GM10266 (cell line): ENCODE results near the gene ABHD6.
"Not testable (repeated sequence)": the region's sequence is repeated elsewhere in the genome, so short reads cannot be mapped to it uniquely, and the experiment has no call there.

Source experiments
- DNase-seq: peaks from one replicate; pipeline ENCODE4 v3.0.0; 2012; ENCODE audit errors: extremely low spot score
- TF ChIP-seq, protein P1 (sequence below): IDR thresholded peaks from 2 replicates; pipeline ENCODE4 v1.5.1; 2012; ENCODE audit warnings: mild to moderate bottlenecking, low read depth; ENCODE audit not compliant: control insufficient read depth, insufficient read depth; ENCODE audit errors: missing control alignments

Gene ABHD6

GRCh38 chr3:58287354-58287753, 49.8 kb downstream of the ABHD6 start:
- TF ChIP-seq, protein P1, sequence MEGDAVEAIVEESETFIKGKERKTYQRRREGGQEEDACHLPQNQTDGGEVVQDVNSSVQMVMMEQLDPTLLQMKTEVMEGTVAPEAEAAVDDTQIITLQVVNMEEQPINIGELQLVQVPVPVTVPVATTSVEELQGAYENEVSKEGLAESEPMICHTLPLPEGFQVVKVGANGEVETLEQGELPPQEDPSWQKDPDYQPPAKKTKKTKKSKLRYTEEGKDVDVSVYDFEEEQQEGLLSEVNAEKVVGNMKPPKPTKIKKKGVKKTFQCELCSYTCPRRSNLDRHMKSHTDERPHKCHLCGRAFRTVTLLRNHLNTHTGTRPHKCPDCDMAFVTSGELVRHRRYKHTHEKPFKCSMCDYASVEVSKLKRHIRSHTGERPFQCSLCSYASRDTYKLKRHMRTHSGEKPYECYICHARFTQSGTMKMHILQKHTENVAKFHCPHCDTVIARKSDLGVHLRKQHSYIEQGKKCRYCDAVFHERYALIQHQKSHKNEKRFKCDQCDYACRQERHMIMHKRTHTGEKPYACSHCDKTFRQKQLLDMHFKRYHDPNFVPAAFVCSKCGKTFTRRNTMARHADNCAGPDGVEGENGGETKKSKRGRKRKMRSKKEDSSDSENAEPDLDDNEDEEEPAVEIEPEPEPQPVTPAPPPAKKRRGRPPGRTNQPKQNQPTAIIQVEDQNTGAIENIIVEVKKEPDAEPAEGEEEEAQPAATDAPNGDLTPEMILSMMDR: no peak
- no peak for DNase-seq

- no peak for DNase-seq
- TF ChIP-seq, protein P1: no peak
Observed at GRCh38 chr3:58288011-58288728, 50.6 kb downstream of the ABHD6 start.

GRCh38 chr3:58288964-58289613, 51.5 kb downstream of the ABHD6 start:
- not testable (repeated sequence) for DNase-seq

DNA sequence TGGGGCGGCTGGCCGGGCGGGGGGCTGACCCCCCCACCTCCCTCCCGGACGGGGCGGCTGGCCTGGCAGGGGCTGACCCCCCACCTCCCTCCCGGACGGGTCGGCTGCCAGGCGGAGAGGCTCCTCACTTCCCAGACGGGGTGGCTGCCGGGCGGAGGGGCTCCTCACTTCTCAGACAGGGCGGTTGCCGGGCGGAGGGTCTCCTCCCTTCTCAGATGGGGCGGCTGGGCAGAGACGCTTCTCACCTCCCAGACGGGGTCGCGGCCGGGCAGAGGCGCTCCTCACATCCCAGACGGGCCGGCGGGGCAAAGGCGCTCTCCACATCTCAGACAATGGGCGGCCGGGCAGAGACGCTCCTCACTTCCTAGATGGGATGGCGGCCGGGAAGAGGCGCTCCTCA, 52.9 kb downstream of the ABHD6 start:
- not testable (repeated sequence) for DNase-seq

- no peak for DNase-seq
- TF ChIP-seq, protein P1: no peak
Observed at GRCh38 chr3:58291671-58292338, 54.2 kb downstream of the ABHD6 start.

DNA sequence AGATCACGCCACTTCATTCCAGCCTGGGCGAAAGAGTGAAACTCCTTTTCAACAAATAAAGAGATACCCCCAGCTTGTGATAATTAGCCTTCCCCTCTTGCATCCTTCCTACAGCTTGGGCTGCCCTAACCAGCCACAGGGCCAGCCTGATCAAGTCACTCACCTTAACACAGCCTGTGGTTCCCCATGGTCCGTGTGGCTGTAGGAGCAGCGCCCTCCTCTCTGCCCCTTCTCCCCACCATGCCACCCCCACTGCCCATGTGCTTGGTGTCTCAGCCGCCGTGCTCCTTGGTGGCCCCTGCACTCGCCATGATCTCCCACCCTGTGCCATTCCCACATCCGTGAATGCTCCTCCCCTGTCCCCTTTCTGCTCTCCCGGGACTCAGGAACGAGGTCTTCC, 55.3 kb downstream of the ABHD6 start:
- TF ChIP-seq, protein P1: no peak
- no peak for DNase-seq

- DNase-seq: no peak
Observed at GRCh38 chr3:58293516-58293915, 55.9 kb downstream of the ABHD6 start.

DNA sequence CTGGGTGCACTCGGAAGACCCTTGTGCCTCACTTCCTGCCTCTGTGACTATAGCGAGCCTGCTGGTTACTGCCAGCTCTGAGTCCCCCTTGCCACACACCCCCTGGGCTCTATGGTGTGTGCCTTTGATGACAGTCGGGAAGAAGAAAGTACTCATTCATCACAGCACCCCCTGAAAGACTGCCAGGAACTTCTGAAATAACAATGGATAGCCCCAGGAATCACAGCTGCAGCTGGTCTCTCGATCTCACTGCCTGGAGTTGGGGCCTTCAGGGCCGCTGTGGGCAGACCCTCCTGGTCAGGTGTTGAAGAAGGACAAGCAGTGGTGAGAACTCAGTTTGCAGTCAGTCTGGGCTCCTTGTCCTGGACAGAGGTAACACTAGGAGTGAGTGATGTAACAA, 58.7 kb downstream of the ABHD6 start:
- DNase-seq: no peak
- TF ChIP-seq, protein P1: no peak

More at GRCh38 chr3:58293516-58293915, 55.9 kb downstream of the ABHD6 start:
- TF ChIP-seq, protein P1: no peak
